COLO668 (cell line): ENCODE measurements around the gene GRB7.
"Not testable (repeated sequence)": the region's sequence is repeated elsewhere in the genome, so short reads cannot be mapped to it uniquely, and the experiment has no call there.

Experiments
- DNase-seq: peaks from one replicate; lab custom pipeline; 2025; ENCODE audit not compliant: unreplicated experiment; lab: John Stamatoyannopoulos, UW

GRB7 gene

DNA sequence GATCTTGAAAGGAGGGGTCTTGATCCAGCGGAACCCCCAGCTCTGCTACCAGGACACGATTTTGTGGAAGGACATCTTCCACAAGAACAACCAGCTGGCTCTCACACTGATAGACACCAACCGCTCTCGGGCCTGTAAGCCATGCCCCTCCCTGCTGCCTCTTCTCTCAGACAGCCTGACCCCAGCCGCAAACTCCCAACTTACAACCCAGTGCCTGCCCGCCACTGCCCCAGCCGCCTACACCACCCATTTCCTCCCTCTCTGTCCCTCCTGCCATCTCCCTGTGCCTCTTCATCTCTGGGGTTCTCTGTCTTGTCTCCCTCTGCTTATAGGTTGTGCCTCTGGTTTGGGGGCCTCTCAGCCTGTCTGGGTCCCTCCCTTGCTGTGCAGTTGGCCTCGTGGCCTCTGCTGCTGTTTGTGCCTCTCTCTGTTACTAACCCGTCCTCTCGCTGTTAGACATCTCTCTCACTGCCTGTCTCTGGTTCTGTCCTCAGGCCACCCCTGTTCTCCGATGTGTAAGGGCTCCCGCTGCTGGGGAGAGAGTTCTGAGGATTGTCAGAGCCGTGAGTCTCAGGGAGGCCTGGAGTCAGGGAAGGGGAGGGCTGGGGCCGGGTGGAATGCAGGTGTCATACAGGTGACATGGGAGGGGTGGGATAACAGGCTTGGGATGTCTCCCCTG, 28.3 kb upstream of the GRB7 start:
- no peak for DNase-seq

GRCh38 chr17:39709998-39710964, 27.5 kb upstream of the GRB7 start:
- no peak for DNase-seq

DNA sequence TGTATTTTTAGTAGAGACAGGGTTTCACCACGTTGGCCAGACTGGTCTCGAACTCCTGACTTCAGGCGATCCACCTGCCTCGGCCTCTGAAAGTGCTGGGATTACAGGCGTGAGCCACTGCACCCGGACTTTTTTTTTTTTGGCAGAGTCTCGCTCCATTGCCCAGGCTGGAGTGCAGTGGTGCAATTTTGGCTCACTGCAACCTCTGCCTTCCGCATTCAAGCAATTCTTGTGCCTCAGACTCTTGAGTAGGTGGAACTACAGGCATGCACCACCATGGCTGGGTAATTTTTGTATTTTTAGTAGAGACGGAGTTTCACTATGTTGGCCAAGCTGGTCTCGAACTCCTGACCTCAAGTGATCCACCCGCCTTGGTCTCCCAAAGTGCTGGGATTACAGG, 26.7 kb upstream of the GRB7 start:
- DNase-seq: not testable (repeated sequence)

GRCh38 chr17:39711851-39712250, 25.9 kb upstream of the GRB7 start:
- DNase-seq: no peak

- DNase-seq: no peak
These were observed 23.5 kb upstream of the GRB7 start for GRCh38 chr17:39714234-39714633.

DNA sequence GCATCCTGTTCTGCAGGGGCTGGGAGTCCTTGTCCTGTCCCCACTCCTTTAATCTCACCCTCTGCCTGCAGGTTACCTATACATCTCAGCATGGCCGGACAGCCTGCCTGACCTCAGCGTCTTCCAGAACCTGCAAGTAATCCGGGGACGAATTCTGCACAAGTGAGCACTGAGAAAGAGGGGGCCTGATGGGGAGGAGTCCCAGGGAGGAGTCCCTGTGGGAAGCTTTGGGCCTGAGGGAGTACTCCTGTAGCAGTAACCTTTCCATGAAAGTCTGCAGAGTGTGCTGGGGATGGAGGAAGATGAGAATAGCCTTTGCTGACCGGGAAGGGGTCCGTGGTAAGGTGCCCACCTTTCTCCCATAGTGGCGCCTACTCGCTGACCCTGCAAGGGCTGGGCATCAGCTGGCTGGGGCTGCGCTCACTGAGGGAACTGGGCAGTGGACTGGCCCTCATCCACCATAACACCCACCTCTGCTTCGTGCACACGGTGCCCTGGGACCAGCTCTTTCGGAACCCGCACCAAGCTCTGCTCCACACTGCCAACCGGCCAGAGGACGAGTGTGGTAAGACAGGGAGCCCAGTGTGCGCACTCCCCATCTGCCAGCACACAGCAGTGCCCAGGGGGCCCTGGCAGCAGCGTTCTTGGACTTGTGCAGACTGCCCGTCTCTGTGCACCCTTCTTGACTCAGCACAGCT, 22.2 kb upstream of the GRB7 start:
- no peak for DNase-seq

DNA sequence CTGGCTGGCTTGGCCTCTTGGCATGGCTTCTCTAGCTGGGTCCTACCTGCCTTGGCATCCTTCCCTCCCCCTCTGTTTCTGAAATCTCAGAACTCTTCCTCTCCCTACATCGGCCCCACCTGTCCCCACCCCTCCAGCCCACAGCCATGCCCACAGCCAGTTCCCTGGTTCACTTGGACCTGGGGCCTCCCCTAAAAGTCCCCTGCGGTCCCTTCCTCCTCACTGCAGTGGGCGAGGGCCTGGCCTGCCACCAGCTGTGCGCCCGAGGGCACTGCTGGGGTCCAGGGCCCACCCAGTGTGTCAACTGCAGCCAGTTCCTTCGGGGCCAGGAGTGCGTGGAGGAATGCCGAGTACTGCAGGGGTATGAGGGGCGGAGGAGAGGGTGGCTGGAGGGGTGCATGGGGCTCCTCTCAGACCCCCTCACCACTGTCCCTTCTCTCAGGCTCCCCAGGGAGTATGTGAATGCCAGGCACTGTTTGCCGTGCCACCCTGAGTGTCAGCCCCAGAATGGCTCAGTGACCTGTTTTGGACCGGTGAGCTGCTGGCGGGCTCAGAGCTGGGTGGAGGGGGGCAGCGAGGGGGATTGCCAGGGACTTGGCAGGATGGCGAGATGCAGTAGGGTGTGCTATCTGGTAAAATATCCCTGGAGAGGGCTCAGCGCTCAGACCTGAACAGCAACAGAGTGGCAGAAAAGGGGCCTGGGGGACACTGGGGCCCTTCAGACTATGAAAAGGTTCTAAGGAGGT, 21.5 kb upstream of the GRB7 start:
- no peak for DNase-seq

DNA sequence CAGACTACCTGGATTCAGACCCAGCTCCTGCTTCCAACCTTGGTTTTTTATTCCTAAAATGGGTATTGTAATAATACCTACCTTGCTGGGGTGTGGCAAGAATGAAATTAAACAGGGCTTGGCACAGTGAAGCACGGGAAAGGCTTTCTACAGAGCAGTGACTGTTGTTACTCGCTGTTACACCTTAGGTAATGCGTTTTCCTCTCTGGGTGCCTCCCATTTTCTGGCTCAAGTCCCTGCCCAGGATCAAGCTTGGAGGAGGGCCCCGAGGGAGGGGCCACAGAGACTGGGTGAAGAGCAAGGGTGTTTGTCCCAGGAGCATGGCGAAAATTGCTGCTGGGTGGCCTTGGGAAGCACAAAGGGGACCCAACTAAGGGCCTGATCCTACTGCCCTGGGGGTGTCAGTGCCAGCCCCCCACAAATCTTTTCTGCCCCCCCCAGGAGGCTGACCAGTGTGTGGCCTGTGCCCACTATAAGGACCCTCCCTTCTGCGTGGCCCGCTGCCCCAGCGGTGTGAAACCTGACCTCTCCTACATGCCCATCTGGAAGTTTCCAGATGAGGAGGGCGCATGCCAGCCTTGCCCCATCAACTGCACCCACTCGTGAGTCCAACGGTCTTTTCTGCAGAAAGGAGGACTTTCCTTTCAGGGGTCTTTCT, 20.7 kb upstream of the GRB7 start:
- DNase-seq: no peak

DNA sequence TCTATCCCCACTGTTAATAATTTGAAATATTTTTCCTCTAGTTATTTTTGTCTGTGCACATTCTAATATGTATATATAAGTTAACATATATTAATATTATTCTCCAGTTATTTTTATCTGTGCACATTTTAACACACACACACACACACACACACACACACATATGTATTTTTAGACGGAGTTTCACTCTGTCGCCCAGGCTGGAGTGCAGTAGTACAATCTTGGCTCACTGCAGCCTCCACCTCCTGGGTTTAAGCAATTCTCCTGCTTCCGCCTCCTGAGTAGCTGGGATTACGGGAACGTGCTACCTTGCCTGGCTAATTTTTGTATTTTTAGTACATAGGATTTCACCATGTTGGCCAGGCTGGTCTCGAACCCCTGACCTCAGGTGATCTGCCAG, 20.1 kb upstream of the GRB7 start:
- DNase-seq: no peak

GRCh38 chr17:39719563-39720355, 18.0 kb upstream of the GRB7 start:
- no peak for DNase-seq

DNA sequence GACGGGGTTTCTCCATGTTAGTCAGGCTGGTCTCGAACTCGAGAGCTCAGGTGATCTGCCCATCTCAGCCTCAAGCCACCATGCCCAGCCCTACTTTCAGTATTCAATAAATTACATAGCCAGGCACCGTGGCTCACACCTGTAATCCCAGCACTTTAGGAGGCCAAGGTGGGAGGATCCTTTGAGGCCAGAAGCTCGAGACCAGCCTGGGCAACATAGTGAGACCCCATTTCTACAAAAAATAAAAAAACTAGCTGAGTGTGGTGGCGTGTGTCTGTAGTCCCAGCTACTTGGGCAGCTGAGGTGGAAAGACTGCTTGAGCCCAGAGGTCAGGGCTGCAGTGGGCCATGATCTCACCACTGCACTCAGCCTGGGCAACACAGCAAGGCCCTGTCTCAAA, 15.6 kb upstream of the GRB7 start:
- no peak for DNase-seq

GRCh38 chr17:39722965-39723848, 14.5 kb upstream of the GRB7 start:
- no peak for DNase-seq

GRCh38 chr17:39724731-39725130, 13.0 kb upstream of the GRB7 start:
- DNase-seq: no peak

GRCh38 chr17:39725923-39726322, 11.8 kb upstream of the GRB7 start:
- DNase-seq: not testable (repeated sequence)

DNA sequence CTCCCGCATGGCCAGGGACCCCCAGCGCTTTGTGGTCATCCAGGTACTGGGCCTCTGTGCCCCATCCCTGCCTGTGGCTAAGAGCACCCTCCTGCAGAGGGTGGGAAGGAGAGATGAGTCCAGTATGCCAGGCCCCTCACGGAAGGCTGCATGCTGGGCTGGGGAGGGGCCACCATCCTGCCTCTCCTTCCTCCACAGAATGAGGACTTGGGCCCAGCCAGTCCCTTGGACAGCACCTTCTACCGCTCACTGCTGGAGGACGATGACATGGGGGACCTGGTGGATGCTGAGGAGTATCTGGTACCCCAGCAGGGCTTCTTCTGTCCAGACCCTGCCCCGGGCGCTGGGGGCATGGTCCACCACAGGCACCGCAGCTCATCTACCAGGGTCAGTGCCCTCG, 11.1 kb upstream of the GRB7 start:
- DNase-seq: no peak

DNA sequence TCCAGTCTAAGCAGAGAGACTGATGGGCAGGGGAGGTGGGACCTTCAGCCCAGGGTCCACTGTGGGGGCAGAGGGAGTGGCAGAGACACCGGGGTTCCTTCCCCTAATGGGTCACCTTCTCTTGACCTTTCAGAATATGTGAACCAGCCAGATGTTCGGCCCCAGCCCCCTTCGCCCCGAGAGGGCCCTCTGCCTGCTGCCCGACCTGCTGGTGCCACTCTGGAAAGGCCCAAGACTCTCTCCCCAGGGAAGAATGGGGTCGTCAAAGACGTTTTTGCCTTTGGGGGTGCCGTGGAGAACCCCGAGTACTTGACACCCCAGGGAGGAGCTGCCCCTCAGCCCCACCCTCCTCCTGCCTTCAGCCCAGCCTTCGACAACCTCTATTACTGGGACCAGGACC, 10.2 kb upstream of the GRB7 start:
- DNase-seq: no peak

DNA sequence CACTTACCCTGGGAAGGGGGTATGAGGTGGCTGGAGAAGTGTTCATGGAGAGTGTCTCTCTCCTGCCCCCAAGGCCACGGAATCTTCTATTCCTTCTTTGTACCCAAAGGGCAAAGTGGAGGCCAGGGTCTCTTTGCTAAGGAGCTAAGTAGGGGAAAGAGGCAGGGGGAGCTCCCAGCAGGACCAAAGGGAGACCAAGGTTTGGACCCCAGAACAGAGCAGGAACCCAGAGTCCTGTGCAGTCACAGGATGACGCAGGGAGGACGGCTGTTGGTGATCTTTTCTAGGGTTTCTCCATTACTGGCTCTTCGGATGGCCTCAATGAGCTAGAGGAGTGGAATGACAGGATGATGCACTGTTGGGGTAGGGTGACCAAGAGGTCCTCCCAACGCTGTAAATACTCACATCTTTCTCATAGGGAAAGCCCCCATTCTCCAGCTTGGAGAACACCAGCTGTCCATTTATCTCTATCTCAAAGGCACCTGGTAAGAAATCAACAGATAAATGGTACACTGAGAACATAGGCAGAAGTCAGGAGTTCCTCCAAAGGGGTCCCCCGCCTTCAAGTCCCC, 8.4 kb upstream of the GRB7 start:
- DNase-seq: no peak
